HG02610 (cell line): ENCODE data around the gene CABYR.
A peak's percentile ranks its signal among the peaks of the same experiment; 100 is the strongest.

Experiments
- ATAC-seq: cut with Tn5 transposase; IDR thresholded peaks from one replicate; pipeline ENCODE4 v1.9.1; 2021; ENCODE audit warnings: mild to moderate bottlenecking, moderate library complexity; ENCODE audit not compliant: unreplicated experiment

CABYR gene

DNA sequence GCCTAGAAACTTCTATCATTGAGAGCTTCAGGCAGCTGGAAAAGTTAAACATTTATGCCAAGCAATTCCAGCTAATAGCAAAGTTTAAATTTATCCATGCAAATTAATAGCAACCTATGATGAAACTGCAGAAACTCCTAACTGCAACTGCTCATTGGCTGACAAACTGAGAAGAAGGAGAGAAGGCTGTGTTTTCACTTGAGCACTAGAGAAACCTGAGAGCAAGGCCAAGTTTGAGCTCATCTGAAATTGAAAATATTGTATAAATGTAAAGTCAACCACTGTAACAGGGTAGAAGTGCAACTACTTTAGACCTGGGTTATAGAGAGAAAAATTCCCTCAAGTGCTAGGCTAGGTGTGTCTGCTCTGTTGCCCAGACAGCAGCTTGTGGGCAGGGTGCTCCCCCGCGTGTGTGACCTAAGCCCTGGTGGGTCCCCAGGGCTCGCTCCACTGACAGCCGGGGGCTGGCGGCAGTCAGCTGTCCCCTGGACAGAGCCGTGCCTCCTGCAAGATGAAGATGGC is 50.2 kb downstream of the CABYR start:
- ATAC-seq, result peak; percentile 83

DNA sequence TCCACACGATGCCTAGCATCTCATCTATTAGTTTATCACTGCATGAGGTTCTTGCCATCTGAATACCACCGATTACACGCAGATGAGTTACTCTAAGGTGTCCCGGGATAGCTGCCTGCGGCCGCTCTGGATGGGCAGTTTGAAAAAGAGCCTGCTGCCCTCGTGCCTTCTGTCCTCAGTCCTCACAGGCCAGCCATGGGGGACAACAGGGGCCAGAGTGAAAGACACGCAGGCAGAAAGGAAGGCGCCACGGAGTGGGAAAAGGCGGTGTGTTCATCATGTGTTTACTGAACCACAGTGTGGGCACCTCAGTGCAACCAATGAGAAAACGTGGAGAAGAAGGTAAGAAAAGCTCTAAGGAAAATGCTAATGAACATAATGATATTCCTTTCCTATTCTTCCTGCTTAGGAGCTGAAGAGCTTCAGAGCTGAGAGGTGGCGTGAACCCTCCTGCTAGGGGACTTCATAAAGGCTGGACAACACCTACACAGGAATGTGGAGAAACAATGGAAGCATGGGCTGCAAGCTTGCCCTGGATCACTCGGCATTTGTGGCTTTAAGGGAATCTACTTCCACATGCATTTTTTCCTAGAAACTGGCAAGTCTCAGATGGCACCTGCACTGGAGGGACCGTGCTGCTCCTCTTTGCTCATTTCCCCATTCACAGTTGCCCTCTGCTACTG is 50.9 kb downstream of the CABYR start:
- ATAC-seq, result no peak

DNA sequence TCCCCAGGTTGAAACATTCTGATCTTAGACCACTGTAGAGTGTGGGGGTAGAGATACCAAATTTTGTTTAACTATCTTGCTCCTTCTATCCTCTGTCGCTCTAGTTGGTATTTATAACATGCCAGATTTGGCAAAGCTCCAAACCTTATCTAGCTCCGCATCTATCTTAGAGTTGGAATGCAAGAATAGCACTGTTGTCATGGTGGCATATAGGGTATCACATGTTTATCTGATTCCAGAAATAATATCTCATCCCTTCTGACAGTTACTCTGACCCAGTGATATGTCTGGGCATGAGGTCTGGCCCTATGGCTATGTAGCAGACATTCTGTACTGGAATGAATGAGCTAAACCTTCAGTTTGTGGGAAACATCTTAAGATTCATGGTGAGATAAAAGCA is 51.7 kb downstream of the CABYR start:
- ATAC-seq, result no peak

DNA sequence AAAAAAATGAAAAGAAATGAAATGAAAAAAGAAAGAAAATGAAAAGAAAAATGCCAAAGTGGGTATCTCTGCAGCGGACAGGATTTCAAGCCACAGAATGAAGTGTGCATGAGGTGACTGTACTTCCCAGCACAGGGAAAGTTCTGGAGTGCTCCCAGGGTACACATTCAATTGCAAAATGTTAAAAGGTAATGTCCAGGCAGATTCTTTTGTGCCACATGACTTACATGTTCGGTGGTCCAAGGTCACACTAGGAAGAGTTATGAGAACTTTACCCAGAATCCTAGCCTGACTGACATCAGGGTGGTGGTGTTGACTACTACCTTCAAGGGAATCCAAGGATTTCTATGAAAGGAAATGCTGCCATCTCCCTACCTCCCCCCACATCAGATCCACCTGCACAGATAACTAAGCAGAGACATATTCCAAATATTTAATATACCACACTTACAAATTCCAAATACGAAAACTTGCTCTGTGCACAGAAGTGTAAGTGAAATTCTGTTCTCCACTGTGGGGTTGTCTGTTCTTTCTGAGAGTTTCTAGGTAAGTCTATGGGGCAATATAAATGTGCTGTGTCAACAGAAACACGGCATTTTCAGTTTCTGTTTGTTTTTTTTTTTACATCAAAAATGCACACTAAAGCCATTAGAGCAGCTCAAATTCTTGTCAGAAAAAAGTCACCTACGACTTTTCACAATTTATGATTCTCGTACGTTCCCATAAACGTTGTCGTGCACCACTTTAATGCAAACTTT is 56.6 kb downstream of the CABYR start:
- ATAC-seq, result no peak

- ATAC-seq, result no peak
Observed at GRCh38 chr18:24196764-24197163, 57.9 kb downstream of the CABYR start.

- ATAC-seq, result no peak
Observed at GRCh38 chr18:24197412-24197811, 58.5 kb downstream of the CABYR start.

GRCh38 chr18:24198461-24198860 is 59.6 kb downstream of the CABYR start:
- ATAC-seq, result no peak

- no peak for ATAC-seq
Observed at GRCh38 chr18:24199372-24199962, 60.6 kb downstream of the CABYR start.

DNA sequence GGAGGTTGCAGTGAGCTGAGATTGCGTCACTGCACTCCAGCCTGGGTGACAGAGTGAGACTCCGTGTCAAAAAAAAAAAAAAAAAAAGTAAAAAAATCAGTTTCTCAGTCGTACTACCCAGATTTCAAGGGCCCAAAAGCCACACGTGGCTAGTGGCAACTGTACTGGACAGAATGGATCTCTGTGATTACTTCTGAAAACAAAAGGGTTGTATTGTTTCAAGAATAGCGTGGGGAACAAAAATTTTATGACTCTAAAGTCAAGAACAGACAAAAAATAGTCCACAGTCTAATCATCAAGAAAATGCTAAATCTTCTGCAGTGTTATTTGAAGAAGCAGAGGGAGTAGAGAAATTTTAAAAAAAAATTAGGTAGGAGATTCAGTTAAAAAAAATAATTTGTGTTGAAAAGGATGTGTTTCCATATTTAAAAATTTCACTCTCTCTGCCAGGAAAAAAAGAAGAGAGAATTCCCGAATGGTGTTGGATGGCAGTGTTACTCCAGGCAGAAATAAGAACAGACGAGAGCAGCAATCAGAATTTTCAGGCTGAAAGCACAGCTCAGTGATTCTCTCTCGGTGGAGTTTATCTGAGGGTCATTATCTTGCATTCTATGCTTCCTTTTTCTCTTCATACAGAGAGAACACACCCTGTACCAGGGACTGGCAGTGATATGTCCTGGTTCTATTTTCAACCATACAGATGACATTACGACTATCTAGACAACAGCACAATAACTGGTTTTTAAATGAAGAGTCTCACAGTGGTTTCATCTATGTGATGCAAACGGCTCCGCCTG is 61.8 kb downstream of the CABYR start:
- ATAC-seq, result no peak

- no peak for ATAC-seq
Observed at GRCh38 chr18:24201699-24202687, 63.1 kb downstream of the CABYR start.

GRCh38 chr18:24204904-24205303 is 66.0 kb downstream of the CABYR start:
- ATAC-seq, result no peak

GRCh38 chr18:24208270-24209035 is 69.6 kb downstream of the CABYR start:
- no peak for ATAC-seq

DNA sequence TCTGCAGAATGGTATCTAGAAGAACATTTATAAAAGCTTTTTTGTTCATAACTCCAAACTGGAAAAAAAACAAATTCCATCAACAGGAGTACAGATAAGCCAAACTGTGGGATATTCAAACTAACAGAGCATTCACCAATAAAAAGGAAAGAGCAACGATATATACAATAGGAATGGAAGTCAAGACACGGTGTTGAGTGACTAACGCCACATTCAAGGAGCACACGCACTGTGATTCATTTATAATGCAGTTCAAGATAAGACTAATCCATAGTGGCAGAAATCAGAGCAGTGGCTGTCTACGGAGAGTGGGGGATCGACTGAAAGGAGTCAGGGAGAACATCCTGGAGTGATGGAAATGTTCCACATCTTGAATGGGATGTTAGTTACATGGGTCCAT is 70.7 kb downstream of the CABYR start:
- no peak for ATAC-seq
